ENCODE data around the gene CADM4.
"Not testable (repeated sequence)": the region's sequence is repeated elsewhere in the genome, so short reads cannot be mapped to it uniquely, and the experiment has no call there.

Gene CADM4, protein sequence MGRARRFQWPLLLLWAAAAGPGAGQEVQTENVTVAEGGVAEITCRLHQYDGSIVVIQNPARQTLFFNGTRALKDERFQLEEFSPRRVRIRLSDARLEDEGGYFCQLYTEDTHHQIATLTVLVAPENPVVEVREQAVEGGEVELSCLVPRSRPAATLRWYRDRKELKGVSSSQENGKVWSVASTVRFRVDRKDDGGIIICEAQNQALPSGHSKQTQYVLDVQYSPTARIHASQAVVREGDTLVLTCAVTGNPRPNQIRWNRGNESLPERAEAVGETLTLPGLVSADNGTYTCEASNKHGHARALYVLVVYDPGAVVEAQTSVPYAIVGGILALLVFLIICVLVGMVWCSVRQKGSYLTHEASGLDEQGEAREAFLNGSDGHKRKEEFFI

DNA sequence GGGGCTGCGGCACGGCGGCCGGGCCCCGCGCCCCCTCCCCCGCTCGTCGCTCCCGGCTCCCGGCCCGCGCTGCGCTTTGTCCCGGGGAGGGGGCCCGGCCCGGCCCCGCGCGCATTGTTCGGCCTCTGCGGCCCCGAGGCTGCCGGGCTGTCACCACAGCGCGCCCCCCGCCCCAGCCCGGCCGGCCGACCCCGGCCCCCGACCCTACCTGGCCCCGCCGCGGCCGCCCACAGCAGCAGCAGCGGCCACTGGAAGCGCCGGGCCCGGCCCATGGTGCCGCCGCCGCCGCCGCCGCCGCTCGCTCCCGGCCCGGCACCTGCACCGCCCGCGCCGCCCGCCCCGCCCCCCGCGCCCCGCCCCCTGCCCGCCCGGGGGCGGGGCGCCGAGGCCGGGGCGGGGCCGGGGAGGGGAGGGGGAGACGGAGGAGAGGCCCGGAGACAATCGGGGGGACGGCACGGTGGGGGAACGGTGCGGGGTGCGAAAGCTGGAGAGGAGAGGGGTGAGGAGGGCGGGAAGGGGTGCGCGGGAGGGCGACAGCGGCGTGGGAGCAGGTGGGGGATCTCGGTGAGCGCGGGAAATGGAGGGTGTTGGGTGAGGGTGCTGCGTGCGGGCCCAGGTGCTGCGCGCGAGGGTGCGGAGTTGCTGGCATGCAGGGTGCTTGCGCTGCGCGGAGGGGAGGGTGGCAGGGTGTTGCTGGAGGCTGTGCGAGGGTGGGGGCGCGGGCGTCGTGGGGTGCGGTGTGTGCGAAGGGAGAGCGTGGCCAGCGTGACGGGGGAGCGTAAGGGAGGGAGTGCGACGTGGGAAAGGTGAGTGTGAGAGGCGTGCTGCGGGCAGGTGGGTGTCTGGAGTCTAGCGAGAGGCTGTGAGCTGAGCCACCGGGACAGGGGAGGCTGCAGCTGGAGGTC is at the start of gene CADM4:
CADM4 (minus strand) TSS at position 332 of the 905 bp plus-strand sequence; CDS start at position 272, 60 bp downstream.
- H3K4me3 ChIP-seq (ENCODE audit: low read depth, low read length) = peak within 1 kb of the TSS; percentile 74

DNA sequence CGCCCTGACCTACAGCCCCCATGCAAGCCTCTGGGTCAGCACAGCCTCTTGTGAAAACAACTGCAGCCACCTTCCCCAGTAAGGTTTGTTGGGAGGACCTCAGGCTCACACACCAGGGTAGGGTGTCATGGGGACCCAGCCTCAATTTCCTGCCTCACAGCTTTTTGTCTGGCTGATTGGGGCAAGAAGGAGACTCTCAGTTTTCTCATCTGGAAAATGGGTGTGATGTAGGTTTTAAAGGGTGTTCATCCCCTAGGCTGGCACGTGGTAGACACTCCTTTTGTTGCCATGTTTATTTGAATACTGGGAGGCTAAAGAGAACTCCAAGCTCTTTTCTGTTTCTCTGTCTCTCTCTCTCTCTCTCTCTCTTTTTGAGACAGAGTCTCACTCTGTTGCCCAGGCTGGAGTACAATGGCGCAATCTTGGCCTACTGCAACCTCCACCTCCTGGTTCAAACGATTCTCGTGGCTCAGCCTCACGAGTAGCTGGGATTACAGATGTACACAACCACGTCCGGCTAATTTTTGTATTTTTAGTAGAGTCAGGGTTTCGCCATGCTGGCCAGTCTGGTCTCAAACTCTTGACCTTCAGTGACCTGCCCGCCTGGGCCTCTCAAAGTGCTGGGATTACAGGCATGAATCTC is 48.5 kb upstream of the CADM4 start:
- H3K4me3 ChIP-seq (ENCODE audit: low read depth, low read length) = no peak overlapping the region

DNA sequence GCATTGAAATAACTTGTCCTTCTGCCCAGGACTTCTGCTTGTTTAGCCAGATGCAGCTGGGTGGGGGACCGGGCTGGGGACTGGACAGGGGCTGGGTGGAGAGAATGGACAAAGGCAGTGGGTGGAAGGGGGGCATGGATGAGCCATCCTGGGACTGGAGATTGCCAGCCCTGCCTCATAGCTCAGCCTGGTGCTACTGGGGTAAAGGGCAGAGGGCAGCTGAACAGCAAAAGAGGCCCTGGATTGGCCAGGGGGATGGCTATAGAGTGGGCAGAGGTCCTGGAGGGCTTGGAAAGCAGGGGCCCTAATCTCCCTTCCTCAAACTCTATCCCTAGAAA is 48.0 kb upstream of the CADM4 start:
- no peak overlapping the region for H3K4me3 ChIP-seq (ENCODE audit: low read depth, low read length)

DNA sequence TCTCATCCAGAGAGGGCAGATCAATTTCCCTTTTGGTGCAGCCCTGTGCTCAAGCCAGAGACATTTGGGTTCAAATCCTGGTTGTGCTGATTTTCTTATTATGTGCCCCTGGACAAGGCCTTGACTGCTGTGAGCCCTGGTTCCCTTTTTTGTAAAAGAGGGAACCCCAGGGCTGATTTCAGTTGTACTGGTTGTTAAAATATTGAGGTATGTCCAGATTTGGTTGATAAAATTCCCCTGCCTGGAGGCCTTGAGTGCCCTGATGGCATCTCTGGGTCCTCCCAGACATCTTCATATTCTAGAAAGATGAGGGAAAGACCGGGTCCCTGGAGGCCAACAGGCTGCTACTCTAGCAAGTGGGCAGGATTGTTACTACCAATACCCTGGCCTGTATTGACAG is 44.7 kb upstream of the CADM4 start:
- no peak overlapping the region for H3K4me3 ChIP-seq (ENCODE audit: low read depth, low read length)

DNA sequence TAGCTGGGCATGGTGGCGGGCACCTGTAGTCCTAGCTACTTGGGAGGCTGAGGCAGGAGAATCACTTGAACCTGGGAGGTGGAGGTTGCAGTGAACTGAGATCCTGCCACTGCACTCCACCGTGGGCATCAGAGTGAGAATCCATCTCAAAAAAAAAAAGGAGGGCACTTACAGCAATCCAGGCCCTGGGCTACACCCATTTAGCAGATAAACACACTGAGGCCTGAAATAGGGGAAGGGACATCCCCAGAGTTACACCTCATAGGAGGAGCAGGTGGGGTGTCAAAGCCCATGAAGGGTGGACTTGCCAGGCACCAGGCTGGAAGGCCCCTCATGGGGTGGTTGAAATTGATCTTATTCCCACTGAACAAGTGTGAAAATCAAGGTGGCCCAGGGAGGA is 44.3 kb upstream of the CADM4 start:
- H3K4me3 ChIP-seq (ENCODE audit: low read depth, low read length) = no peak overlapping the region

DNA sequence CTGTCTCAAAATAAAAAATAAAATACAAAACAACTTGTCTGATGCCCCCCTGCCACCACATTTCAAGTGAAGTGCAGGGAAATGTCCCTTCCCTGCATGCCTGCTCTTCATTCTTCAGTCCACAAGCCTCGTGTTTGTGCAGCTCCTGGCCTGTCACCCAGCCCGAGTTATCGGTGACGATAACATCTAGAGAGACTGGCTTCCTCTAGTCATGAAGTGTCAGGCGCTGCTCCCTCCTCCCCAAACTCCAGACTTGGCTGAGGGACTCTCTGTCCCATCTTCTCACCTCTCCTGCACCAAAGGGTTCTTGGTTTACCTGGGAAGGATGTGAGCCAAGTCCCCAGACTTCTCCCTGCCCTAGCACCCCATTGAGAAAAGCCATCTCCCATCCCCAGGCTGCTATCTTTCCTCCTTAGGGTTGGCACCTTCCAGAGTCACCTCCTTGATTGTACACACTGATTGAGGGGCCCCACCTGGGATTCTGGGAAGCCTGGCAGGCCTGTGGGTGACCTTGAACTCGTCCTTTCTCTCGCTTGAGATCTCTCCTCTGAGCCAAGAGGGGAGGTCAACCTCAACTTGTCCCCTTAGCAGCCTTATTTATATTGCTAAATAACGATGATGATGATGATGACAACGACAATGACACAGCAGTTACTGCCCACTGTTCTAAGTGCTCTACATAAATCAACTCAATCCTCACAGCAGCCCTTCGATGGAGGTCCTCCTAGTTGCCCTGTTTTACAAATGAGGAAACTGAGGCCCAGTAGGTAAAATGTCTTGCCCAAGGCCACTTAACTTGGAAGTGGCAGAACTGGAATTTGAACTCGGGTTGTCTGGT is 43.4 kb upstream of the CADM4 start:
- no peak overlapping the region for H3K4me3 ChIP-seq (ENCODE audit: low read depth, low read length)

DNA sequence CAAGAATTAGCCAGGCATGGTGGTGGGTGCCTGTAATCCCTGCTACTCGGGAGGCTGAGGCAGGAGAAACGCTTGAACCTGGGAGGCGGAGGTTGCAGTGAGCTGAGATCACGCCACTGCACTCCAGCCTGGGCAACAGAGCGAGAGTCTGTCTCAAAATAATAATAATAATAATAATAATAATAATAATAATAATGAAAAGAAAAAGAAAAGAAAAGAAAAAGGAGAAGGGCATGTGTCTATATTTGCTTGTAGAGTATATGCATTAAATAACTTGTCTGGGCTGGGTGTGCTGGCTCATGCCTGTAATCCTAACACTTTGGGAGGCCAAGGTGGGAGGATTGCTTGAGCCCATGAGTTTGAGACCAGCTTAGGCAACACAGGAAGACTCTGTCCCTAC is 42.6 kb upstream of the CADM4 start:
- not testable (repeated sequence) for H3K4me3 ChIP-seq (ENCODE audit: low read depth, low read length)

DNA sequence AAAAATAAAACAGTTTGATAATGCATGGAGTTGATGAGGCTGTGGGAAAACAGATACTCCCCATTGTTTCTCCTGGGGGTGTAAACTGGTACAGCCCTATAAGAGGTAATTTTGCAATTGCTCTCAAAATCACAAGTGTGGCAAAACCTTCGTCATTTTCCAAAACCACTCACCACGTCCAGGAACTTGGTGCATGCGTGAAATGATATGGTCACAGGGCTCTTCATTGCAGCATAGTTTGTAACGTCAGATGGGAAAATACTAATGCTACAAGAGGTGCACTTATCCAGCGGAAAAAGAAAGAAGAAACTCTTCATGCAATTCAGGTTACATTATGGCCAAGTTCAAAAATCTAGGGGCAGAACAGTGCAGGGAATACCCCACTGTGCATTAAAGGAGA is 42.2 kb upstream of the CADM4 start:
- H3K4me3 ChIP-seq (ENCODE audit: low read depth, low read length) = no peak overlapping the region

DNA sequence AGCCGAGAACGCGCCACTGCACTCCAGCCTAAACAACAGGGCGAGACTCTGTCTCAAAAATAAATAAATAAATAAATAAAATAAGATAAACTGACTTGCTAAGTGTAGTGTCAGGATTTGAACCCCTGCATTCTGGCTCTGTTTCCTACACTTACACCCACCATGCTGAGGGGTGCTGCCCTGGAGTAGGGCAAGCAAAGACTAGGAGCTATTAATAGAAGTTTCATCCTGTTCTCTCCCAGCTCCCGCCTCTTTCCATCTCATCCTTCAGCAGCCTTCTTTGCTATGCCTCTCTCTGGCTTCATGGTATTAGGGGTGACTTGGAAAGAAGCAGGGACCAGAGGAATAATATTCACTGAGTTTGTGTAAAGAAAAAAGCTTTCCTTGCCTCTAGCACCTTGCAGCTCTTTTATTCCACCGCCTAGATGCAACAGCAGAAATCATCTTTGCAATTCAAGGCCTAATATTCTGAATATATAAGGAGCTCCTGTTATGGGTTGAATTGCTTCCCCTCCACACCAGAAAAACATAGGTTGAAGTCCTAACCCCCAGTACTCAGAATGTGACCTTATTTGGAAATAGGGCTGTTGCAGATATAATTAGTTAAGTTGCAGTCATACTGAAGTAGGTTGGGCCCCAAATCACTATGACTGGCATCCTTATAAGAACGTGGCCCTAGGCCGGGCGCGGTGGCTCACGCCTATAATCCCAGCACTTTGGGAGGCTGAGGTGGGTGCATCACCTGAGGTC is 39.0 kb upstream of the CADM4 start:
- no peak overlapping the region for H3K4me3 ChIP-seq (ENCODE audit: low read depth, low read length)

DNA sequence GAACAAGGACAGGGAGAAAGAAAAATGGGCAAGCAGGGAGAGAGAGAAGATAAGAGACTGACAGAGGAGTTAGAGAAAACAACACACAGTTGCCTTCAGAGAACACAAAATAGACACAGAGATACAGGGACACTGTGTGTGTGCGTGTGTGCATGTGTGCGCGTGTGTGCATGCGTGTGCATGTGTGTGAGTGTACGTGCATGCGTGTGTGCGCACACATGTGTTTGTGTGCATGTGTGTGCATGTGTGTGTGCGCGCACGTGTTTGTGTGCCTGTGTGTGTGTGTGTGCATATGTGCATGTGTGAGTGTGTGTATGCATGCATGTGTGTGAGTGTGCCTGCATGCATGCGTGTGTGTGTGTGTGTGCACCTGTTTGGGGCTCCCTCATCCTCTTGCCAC is 36.3 kb upstream of the CADM4 start:
- H3K4me3 ChIP-seq (ENCODE audit: low read depth, low read length) = no peak overlapping the region

DNA sequence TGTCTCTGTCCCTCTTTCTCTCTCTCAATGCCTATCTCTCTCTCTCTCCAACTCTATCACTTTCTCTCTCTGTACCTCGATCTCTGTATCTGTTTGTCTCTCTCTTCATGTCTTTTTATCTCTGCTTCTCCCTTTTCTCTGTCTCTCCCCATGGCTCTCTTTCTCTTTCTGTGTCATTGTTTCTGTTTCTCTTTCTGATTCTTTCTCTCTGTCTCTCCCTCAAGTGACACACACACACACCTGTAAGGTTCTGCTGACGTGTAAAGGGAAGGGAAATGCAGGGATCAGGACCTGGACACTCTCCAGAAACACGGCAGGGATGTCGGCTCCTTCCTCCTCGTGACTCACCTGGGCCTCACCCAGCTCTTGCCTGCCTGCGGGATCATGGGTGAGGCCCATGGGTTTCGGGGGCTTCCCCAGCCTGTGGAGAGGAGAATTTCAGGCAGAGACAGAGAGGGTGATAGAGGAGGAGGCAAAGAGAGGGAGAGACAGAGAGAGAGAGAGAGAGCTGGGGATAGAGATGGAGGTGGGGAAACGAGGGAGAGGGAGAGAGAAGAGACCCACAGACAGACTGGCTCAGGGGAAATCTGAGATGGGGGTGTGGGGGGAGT is 35.7 kb upstream of the CADM4 start:
- H3K4me3 ChIP-seq (ENCODE audit: low read depth, low read length) = no peak overlapping the region

DNA sequence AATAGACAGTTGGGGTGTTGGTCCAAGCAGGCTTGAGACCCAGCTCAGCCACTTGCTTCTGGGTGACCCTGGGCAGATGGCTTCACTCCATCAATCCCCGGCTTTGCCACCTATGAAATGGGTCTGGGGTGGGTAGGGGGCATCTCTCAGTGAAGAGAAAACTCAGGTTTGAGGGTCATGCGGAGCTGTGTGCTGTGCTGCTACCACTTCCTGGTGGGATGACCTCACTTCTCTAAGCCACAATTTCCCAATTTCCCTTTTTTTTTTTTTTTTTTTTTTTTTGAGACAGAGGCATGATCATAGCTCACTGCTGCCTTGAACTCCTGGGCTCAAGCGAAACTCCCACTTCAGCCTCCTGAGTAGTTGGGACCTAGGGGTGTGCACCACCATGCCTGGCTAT is 34.9 kb upstream of the CADM4 start:
- no peak overlapping the region for H3K4me3 ChIP-seq (ENCODE audit: low read depth, low read length)

DNA sequence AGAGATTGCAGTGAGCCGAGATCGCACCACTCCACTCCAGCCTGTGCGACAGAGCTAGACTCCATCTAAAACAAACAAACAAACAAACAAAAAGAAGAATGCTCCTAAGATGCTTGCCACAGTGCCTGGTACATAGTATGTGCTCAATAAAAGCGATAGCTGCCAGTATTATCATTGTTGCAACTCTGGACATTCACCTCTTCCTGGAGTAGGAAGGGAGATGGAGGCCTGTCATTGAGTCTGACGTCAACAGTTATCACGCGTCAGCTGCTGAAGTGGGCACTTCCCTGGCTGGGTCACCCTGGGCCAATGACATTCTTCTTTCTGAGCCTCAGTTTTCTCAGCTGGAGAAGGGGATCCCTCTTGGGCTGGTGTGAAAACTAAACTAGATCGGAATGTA is 34.5 kb upstream of the CADM4 start:
- no peak overlapping the region for H3K4me3 ChIP-seq (ENCODE audit: low read depth, low read length)

DNA sequence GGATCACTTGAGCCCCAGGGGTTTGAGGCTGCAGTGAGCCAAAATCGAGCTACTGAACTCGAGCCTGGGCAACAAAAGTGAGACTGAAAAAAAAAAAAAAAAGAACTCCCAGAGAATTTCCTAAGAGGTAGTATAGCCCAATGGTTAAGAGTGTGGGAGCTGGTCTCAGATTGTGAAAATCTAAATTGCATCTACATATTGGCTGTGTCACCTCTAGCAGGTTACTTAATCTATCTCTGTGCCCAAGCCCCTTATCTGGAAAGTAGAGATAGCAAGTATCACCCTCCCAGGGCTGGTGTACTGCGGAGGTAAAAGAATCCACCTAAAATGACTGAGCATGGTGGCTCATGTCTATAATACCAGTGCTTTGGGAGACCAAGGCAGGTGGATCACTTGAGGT is 34.0 kb upstream of the CADM4 start:
- no peak overlapping the region for H3K4me3 ChIP-seq (ENCODE audit: low read depth, low read length)

DNA sequence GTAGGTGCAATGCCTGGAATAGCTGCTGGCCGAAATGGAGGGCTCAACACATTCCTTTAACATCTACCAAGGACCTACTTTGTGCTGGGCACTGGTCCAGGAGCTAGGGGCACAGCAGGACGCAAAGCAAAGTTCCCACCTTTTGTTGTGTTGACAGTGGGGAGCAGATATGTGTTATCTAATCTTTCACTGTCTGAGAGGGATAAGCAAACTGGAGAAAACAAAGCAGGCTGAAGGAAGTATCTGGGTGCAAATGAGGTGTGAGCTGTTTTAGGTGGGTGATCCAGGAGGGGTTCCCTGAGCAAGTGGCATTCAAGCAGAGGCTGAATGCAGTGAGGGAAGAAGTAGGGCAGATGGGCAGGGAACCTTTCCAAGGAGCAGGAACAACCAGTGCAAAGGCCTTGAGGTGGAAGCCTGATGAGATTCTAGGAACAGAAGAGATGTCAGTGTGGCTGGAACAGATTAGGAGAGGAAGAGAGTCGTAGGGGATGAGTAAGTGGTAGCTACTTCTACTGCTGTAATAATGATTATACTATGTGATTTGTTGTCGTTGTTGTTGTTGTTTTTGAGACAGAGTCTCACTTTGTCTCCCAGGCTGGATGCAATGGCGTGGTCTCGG is 32.5 kb upstream of the CADM4 start:
- no peak overlapping the region for H3K4me3 ChIP-seq (ENCODE audit: low read depth, low read length)

DNA sequence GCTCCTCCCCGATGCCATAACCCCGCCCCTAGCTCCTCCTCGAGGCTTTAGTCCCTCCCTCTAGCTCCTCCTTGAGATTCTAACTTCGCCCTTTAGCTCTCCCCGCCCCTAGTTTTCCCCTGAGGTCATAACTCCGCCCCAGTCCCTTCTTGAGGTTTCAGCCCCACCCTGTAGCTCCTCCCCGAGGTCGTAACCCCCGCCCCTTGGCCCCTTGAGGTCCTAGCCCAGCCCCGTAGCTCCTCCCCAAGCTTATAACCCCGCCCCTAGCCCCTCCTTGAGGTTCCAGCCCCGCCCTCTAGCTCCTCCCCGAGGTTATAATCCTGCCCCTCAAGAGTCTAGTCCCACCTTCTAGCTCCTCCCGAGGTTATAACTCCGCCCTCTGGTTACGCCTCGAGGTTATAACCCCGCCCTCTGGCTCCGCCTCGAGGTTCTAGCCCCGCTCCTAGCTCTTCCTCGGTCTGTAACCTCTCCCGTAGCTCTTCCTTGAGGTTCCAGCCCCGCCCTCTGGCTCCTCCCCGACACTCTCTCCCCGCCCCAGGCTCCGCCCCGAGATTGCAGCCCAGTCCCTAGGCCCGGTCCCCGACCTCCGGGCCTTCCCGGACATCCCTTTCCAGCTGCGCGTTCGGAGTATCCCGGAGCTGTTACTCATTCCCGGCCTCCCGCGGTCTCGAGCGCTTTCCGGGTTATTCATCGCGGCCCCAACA is 28.9 kb upstream of the CADM4 start:
- H3K4me3 ChIP-seq (ENCODE audit: low read depth, low read length) = no peak overlapping the region

DNA sequence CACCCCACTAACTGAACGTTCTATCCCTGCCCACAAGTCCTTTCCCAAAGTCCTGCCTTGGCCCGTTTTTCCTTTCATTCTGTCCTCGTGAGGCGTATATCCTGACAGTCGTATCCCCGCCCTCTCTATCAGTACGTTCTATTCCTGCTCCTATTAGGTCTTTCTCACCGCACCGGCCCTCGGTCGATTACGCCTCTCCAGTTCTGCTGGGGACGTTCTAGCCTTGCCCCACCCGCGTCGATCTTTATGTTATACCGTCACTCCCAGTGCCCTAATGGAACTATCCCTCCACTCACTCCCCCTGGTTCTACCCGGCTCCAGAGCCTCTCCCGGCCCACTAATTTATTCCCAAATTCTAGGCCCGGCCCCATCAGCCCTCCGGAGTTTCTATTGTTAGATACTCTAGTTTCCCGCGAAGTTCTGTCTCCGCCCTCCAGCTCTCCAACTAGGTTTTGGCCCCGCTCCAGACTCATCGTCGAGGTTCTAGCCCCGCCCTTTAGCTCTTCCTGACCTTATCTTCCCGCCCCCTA is 28.3 kb upstream of the CADM4 start:
- peak overlapping the region; percentile 21 for H3K4me3 ChIP-seq (ENCODE audit: low read depth, low read length)

DNA sequence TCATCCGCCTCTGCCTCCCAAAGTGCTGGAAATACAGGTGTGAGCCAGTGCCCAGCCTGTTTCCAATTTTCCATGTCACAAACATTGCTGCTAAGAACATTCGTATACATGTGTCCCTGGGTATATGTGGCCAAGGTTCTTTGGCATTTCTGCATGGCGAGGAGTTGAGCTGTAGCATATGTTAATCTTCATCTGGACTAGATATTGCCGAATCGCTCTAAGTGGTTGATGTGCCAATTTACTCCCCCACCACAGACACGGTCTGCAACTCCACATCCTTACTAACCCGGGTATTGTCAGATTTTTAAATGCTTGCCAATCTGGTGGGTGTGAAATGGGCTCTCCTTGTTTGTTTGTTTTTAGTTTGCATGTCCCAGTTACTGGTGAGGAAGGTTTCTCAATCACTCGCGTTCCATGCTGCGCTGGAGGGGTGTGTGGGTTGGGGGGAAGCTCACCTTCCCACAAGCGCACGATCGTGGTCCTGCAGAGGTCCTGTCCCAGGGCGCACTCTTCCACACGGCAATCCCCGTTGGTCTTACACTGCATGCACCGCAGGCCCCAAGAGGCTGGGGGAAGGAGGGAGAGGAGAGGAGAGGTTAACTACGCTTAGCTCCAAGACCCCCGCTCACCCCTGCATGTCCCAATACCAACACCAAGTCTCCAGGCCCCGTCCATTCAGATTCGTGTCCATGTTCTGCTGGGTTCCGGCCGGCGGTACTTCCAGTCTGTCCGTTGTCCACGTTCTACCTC is 27.7 kb upstream of the CADM4 start:
- H3K4me3 ChIP-seq (ENCODE audit: low read depth, low read length) = peak overlapping the region; percentile 21
